Neural cell (in vitro differentiated cells): ENCODE data around the gene EML4. TPM values are rescaled to one million over a fixed set of nuclear protein-coding genes. Genes with fewer than 3 reads are reported as not detected.

ENCODE experiments used
- H2AFZ ChIP-seq: fragments of 200-600, 300-800 bp; sonication (generic), shearing (Covaris generic); 2 replicates; pipeline ENCODE4 v1.6.0; 2014; ENCODE audit warnings: low read depth, mild to moderate bottlenecking, antibody characterized with exemption, low read length, moderate library complexity
- H3F3A ChIP-seq: fragments of 200-600 bp; shearing (Covaris generic); 2 replicates; pipeline ENCODE4 v1.6.1; 2016; ENCODE audit warnings: mild to moderate bottlenecking, moderate library complexity, mixed read lengths, antibody characterized with exemption, low read length; ENCODE audit not compliant: insufficient read depth, poor library complexity, severe bottlenecking
- H3K27ac ChIP-seq: fragments of 200-600, 300-800 bp; sonication (generic), shearing (Covaris generic); 2 replicates; pipeline ENCODE4 v1.5.1; 2014; ENCODE audit warnings: mild to moderate bottlenecking, low read length, moderate library complexity
- H3K27me3 ChIP-seq: fragments of 300-800, 200-600 bp; sonication (generic), shearing (Covaris generic); 2 replicates; pipeline ENCODE4 v1.6.0; 2014; ENCODE audit warnings: mild to moderate bottlenecking, low read depth, low read length, moderate library complexity; ENCODE audit not compliant: insufficient read depth
- H3K36me3 ChIP-seq: fragments of 300-800, 200-600 bp; sonication (generic), shearing (Covaris generic); 2 replicates; pipeline ENCODE4 v1.5.1; 2014; ENCODE audit warnings: mild to moderate bottlenecking, antibody characterized with exemption, low read length, moderate library complexity; ENCODE audit not compliant: insufficient read depth
- H3K4me2 ChIP-seq: fragments of 300-800, 200-600 bp; sonication (generic), shearing (Covaris generic); 2 replicates; pipeline ENCODE4 v1.6.0; 2014; ENCODE audit warnings: mild to moderate bottlenecking, low read length
- H3K4me3 ChIP-seq: fragments of 300-800, 200-600 bp; sonication (generic), shearing (Covaris generic); 2 replicates; pipeline ENCODE4 v1.5.1; 2014; ENCODE audit warnings: mild to moderate bottlenecking, low read length, moderate library complexity
- H3K79me2 ChIP-seq: fragments of 200-600 bp; shearing (Covaris generic); replicated peaks from 2 replicates; pipeline ENCODE4 v1.6.0; 2014; ENCODE audit warnings: mild to moderate bottlenecking, low read length, moderate library complexity; ENCODE audit not compliant: insufficient read depth
- H3K9ac ChIP-seq: fragments of 300-800, 200-600 bp; sonication (generic), shearing (Covaris generic); 2 replicates; pipeline ENCODE4 v1.6.1; 2016; ENCODE audit warnings: mild to moderate bottlenecking, low read length, mixed read lengths
- H3K9me2 ChIP-seq: fragments of 200-600 bp; shearing (Covaris generic); 2 replicates; pipeline ENCODE4 v1.6.1; 2016; ENCODE audit warnings: mild to moderate bottlenecking, low read length, mixed read lengths; ENCODE audit not compliant: insufficient read depth
- H3K9me3 ChIP-seq: fragments of 200-600, 300-800 bp; sonication (generic), shearing (Covaris generic); 2 replicates; pipeline ENCODE4 v1.6.1; 2016; ENCODE audit warnings: mild to moderate bottlenecking, mixed run types, low read length, moderate library complexity, mixed read lengths
- H4K20me1 ChIP-seq: fragments of 200-600 bp; shearing (Covaris generic); 2 replicates; pipeline ENCODE4 v1.6.1; 2016; ENCODE audit warnings: mild to moderate bottlenecking, mixed run types; ENCODE audit not compliant: insufficient read depth
- CTCF ChIP-seq: fragments of 450-650 bp; IDR thresholded peaks from 2 replicates; pipeline ENCODE4 v1.5.1; 2014; ENCODE audit warnings: antibody characterized with exemption, mild to moderate bottlenecking, moderate library complexity; ENCODE audit not compliant: poor library complexity, severe bottlenecking
- EP300 ChIP-seq: fragments of 450-650 bp; conservative IDR thresholded peaks from 2 replicates; pipeline ENCODE4 v1.6.1; 2014; ENCODE audit warnings: antibody characterized with exemption, mild to moderate bottlenecking, moderate library complexity; ENCODE audit not compliant: poor library complexity, severe bottlenecking
- EZH2 ChIP-seq: fragments of 200-600, 300-800 bp; shearing (Covaris generic), sonication (generic); IDR thresholded peaks from 2 replicates; pipeline ENCODE4 v1.6.1; 2014; ENCODE audit warnings: antibody characterized with exemption, low read length, borderline replicate concordance, mild to moderate bottlenecking; ENCODE audit not compliant: insufficient read depth, poor library complexity, severe bottlenecking
- MXI1 ChIP-seq: fragments of 450-650 bp; conservative IDR thresholded peaks from 2 replicates; pipeline ENCODE4 v1.6.1; 2014; ENCODE audit warnings: antibody characterized with exemption, mild to moderate bottlenecking; ENCODE audit not compliant: poor library complexity, severe bottlenecking
- POLR2AphosphoS5 ChIP-seq: IDR thresholded peaks from 2 replicates; pipeline ENCODE4 v1.6.1; 2012
- RAD21 ChIP-seq: fragments of 450-650 bp; conservative IDR thresholded peaks from 2 replicates; pipeline ENCODE4 v1.6.1; 2014; ENCODE audit warnings: antibody characterized with exemption, mild to moderate bottlenecking, moderate library complexity
- REST ChIP-seq: IDR thresholded peaks from 2 replicates; pipeline ENCODE4 v1.6.1; 2012; ENCODE audit warnings: borderline replicate concordance
- SMC3 ChIP-seq: fragments of 450-650 bp; conservative IDR thresholded peaks from 2 replicates; pipeline ENCODE4 v1.6.1; 2014; ENCODE audit warnings: antibody characterized with exemption, mild to moderate bottlenecking, moderate library complexity; ENCODE audit not compliant: poor library complexity
- TAF1 ChIP-seq: IDR thresholded peaks from 2 replicates; pipeline ENCODE4 v1.6.1; 2012; ENCODE audit warnings: low read depth
- polyA plus RNA-seq: library from polyadenylated mRNA; depleted of rRNA; stranded (reverse); fragments of >200 nt; gene quantifications from 2 replicates; pipeline ENCODE4 v1.2.3, GENCODE V29; 2014

EML4 gene
- polyA plus RNA-seq, 1 donor from 2014 or later: 33.9 TPM

GRCh38 chr2:42360493-42360889 is 191.3 kb downstream of the EML4 start:
- Histone ChIP-seq H3K4me2 (peak overlapping the region; percentile 93), H3K9me2 (no peaks in the 10 kb centered on the region), H4K20me1 (no peaks in the 10 kb centered on the region), H3K9me3 (no peaks in the 10 kb centered on the region), H3K79me2 (peaks cover 51% of the 10 kb centered on the region), H3F3A (no peaks in the 10 kb centered on the region), H3K27ac (peak overlapping the region; percentile 90), H3K4me3 (peak overlapping the region; percentile 93), H3K27me3 (no peaks in the 10 kb centered on the region), H3K36me3 (no peaks in the 10 kb centered on the region), H3K9ac (peak overlapping the region; percentile 85), H2AFZ (peak overlapping the region; percentile 71)
- TF ChIP-seq SMC3 (no peak), REST (no peak), MXI1 (no peak), EZH2 (no peak), TAF1 (no peak), POLR2AphosphoS5 (no peak)

- Histone ChIP-seq H2AFZ (peak within 1 kb of the TSS; percentile 71), H3K4me3 (peak within 1 kb of the TSS; percentile 93), H3K9me2 (no peaks in the 10 kb centered on the region), H3K27ac (peak within 1 kb of the TSS; percentile 90), H4K20me1 (no peaks in the 10 kb centered on the region), H3K9me3 (no peaks in the 10 kb centered on the region), H3K27me3 (no peaks in the 10 kb centered on the region), H3K9ac (peak within 1 kb of the TSS; percentile 85), H3K36me3 (no peaks in the 10 kb centered on the region), H3K4me2 (peak within 1 kb of the TSS; percentile 93), H3F3A (no peaks in the 10 kb centered on the region), H3K79me2 (peaks cover 48% of the 10 kb centered on the region)
- TF ChIP-seq TAF1: no peak
- peak; percentile 47 for TF ChIP-seq EP300
- peak; percentile 14 for TF ChIP-seq REST
- TF ChIP-seq POLR2AphosphoS5: peak; percentile 84
- peak; percentile 65 for TF ChIP-seq RAD21
- no peak for TF ChIP-seq SMC3
- TF ChIP-seq MXI1: peak; percentile 81
- TF ChIP-seq CTCF: peak; percentile 65
These were observed 192.0 kb downstream of the EML4 start, which contains the start of gene COX7A2L for GRCh38 chr2:42360890-42361727. COX7A2L (minus strand) TSS chr2:42361217; CDS start chr2:42361161, 56 bp downstream.
